NCI-H1436 (cell line): ENCODE data around the gene RPRM.
"Not testable (repeated sequence)": the region's sequence is repeated elsewhere in the genome, so short reads cannot be mapped to it uniquely, and the experiment has no call there.

Experiments
- DNase-seq: peaks from one replicate; lab custom pipeline; 2025; lab: John Stamatoyannopoulos, UW

The RPRM gene

DNA sequence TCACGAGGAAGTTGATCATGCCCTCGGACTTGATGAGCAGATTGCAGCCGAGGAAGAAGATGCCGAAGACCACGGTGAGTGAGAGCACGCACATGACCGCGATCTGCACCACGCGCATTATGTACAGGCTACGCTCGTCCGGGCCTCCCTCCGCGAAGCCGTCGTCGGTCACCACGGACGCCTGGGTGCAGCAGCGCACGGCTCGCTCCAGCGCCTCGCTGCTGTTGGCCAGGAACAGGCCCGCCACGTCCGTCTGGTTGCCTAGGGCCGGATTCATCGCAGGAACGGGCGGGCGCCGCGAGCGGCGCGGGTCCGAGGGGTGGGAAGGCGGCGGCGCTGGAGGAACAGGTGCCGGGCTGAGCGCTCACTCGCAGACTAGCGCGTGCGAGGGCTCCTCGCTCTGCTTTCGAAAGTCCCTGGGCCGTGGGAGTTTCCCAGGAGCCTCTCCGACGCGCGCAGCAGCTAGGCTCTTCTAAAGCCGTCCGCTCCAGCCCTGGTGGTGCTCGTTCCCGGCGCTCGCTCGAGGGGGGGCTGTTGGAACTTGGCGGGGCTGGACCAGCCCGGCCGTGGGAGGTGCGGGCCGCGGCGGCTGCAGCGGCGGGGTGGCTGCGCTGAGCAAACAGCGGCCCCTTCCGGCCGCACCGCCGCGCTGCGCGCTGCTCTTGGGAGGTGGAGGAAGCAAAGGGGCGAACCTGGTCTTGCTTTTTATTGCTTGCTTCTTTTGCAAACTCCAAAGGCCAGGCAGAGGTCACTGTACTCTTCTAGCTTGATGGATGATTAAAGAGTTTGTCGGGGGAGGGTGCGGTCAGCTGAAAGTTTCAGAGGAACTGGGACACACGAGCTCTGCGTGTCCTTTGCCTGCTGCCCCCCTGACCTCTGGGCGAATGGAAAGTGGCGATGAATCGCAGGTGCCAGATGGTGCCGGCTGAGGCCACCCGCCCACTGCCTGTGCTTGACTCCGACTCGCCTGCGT is at the start of gene RPRM:
Gene RPRM (minus strand): TSS at position 474 of the 973 bp plus-strand sequence. CDS start 197 bp downstream, at position 277.
- DNase-seq = peak; percentile 84

GRCh38 chr2:153519257-153519875 is 40.8 kb upstream of the RPRM start:
- peak; percentile 61 for DNase-seq

DNA sequence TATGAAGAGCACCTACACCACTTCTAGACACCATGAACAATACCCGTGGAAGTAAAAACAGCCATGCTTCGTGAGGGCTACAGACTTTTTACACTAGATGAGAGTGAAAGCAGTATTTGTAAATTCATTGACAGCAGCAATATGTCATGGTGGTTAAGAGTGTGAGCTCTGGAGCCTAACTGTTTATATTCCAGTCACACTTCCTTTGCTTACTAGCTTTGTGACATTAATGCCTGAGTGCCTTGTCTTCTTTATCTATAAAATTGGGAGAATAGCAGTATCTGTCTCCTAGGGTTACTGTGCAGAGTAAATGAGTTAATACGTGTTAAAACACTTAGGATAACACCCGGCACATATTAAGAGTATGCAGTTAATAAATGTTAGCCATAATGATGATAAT is 33.8 kb upstream of the RPRM start:
- DNase-seq = no peak

GRCh38 chr2:153510996-153511395 is 32.4 kb upstream of the RPRM start:
- no peak for DNase-seq

DNA sequence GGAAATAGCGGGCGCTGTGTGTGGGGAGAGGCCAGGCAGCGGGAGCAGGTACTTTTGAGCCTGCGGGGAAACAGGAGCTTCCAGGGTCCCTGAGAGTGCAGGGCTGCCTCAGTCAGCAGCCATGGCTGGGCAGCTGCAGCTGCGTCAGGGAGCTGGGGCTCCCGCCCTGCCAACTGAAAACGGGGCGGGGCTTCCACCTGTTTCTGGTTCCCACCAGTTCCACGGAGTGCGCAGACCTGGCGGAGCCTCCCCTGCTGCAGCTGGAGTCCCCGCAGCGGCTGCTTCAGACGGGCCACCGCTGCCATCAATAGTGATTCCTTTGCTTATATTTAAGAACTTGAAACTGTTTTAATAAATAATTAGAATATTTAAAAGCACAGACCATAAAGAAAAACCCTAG is 30.6 kb upstream of the RPRM start:
- no peak for DNase-seq

DNA sequence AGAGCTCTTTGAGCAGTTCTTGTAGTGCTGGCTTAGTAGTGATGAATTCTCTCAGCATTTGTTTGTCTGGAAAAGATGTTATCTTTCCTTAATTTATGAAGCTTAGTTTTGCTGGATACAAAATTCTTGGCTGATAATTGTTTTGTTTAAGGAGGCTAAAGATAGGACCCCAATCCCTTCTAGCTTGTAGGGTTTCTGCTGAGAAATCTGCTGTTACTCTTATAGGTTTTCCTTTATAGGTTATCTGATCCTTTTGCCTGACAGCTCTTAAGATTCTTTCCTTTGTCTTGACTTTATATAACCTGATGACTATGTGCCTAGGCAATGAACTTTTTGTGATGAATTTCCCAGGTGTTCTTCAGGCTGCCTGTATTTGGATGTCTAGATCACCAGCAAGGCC is 27.9 kb upstream of the RPRM start:
- not testable (repeated sequence) for DNase-seq

GRCh38 chr2:153499439-153499838 is 20.9 kb upstream of the RPRM start:
- no peak for DNase-seq

GRCh38 chr2:153497938-153498629 is 19.5 kb upstream of the RPRM start:
- no peak for DNase-seq

- DNase-seq = no peak
These were observed 17.2 kb upstream of the RPRM start for GRCh38 chr2:153495725-153496124.

DNA sequence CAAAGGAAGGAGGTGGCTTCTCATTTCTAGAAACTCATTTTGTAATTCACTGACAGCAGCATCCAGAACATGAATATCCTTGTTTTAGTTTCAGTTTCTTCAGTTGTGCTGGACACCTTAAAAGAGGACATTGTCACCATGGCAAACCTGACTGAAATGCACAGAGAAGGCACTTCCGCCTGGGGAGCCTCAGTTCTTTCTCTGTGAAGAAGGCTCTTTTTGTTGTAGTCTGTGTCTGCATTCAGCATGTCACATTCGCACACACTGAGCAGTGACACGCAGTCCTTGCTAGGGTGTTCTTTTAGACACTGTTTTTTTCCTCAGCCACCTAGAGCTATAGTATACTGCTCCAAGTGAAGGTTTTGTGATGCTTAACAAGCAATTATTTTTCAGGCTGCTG is 9.5 kb upstream of the RPRM start:
- no peak for DNase-seq

- DNase-seq = no peak
These were observed 8.9 kb upstream of the RPRM start for GRCh38 chr2:153487448-153487847.

- DNase-seq = no peak
These were observed 1.0 kb upstream of the RPRM start for GRCh38 chr2:153479573-153479972.

- DNase-seq = no peak
These were observed 800 bp downstream of the RPRM start for GRCh38 chr2:153477636-153478288.

GRCh38 chr2:153476816-153477635 is 1.5 kb downstream of the RPRM start:
- DNase-seq = peak; percentile 69

DNA sequence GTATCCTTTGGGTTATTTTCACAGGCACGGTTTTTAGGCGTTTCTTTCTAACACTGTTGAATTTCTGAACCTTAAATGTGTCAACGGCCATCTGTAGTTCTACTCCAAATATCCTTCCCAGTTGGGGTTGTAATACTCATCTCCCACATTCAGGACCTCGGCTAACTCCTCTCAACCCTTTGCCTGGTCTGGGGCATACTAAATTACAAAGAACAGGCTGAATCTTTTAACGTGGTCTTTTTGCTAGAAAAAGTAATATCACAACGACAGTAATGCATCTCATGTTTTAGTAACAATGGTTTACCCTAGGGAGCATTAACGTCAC is 2.1 kb downstream of the RPRM start:
- no peak for DNase-seq

- no peak for DNase-seq
These were observed 3.6 kb downstream of the RPRM start for GRCh38 chr2:153474876-153475435.

GRCh38 chr2:153474407-153474806 is 4.2 kb downstream of the RPRM start:
- no peak for DNase-seq

DNA sequence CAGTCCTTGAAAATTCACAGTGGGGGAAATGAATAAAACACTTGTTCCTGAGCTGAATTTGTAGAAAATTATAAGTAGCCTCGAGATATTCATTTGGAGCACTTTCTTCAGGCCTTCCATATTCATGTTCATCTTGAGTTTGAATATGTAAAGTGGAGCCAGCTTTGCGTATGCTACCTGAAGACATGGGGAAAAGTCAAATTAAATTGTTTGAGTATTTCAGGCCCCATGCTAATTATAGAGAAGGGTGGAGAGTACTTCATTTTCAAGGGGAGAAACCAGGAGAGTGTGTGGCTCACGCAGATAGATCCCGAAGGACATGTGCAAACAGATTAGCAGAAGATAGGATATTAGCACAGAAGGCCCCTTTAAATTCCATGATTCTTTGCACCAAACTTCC is 7.7 kb downstream of the RPRM start:
- DNase-seq = no peak

DNA sequence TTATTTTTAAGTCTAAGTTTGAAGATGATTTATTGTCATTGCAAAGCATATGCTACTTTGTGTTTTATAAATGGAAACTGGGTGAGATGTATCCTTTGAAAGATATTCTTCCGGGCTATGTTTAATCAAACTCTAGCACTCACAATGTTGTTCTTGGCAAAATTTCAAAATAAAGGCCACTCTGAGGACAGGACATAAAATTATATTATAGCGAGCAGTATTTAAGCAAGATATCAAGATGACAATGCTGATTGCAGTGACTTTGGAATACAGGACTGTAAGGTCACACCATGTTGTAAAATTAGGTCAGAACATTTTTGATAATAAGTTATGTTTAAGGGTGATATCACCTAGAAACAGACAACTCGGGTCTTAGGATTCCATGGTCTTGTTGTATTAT is 14.2 kb downstream of the RPRM start:
- DNase-seq = no peak

DNA sequence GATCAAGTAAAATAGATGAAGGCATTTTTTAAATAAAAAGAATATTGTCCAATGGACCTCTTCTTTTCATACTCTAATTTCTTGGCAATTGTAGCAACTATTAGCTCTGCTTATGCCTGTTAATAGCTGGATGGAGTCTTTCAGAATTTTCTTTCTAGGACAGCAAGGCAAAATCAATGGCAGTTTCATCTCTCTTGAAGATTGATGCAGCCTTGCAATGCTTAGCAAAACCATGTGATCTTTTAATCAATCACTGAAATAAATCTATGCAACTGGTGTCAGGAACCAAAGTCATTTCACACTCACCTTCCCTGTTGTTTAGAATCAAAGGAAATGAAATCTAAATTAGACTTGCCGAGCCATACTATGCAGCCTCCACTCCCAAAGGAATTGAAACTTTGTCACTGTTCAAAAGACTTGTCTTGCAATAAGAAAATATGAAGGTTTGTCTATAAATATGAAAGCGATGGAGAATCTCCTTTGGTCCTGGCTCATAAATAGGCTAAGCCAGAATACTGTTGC is 16.2 kb downstream of the RPRM start:
- DNase-seq = no peak

DNA sequence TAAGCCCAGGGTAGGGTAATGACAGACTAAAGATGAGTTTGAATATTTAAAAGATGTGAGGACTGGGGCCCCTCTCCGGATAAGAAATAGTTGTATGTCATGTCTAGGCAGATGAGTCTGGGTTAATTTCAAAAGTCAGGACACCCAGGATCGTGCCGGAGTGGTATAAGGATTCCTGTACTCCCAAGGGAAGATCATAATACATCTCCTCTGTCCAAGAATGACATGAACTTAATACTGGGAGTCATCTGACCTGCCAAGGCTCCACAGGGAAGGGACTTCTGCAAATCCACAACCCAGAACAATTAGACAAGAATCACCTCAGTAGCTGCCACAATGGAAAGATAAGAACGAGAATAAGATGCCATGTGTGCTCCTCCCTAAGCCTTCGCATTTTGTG is 17.1 kb downstream of the RPRM start:
- DNase-seq = no peak
